ENCODE measurements around the gene ETS1.

The ETS1 gene

GRCh38 chr11:128483211-128483788, 104.1 kb downstream of the ETS1 start:
- TF ChIP-seq CTCF (IDR thresholded peaks at IDR 0.05; ENCODE audit: low read depth, low read length) = no peak
- no peak overlapping the region for H3K4me3 ChIP-seq (ENCODE audit: low read depth, low read length)
- DNase-seq (ENCODE audit: low read depth, low spot score) = no peak
- in situ Hi-C loops (cut with HindIII; ENCODE audit: low sequenced_read_pairs) = no loop called here

- peak; percentile 69 for DNase-seq (ENCODE audit: low read depth, low spot score)
- no peak for TF ChIP-seq CTCF (IDR thresholded peaks at IDR 0.05; ENCODE audit: low read depth, low read length)
- no peak overlapping the region for H3K4me3 ChIP-seq (ENCODE audit: low read depth, low read length)
- in situ Hi-C loops (cut with HindIII; ENCODE audit: low sequenced_read_pairs) = no loop called here
Measured at GRCh38 chr11:128482512-128483191, 104.7 kb downstream of the ETS1 start.

GRCh38 chr11:128482092-128482491, 105.3 kb downstream of the ETS1 start:
- no peak for TF ChIP-seq CTCF (IDR thresholded peaks at IDR 0.05; ENCODE audit: low read depth, low read length)
- DNase-seq (ENCODE audit: low read depth, low spot score) = peak; percentile 31
- in situ Hi-C loops (cut with HindIII; ENCODE audit: low sequenced_read_pairs) = no loop called here
- no peak overlapping the region for H3K4me3 ChIP-seq (ENCODE audit: low read depth, low read length)

- TF ChIP-seq CTCF (IDR thresholded peaks at IDR 0.05; ENCODE audit: low read depth, low read length) = no peak
- in situ Hi-C loops (cut with HindIII; ENCODE audit: low sequenced_read_pairs) = no loop called here
- peak; percentile 85 for DNase-seq (ENCODE audit: low read depth, low spot score)
- H3K4me3 ChIP-seq (ENCODE audit: low read depth, low read length) = no peak overlapping the region
Measured at GRCh38 chr11:128481135-128481534, 106.2 kb downstream of the ETS1 start.

GRCh38 chr11:128480665-128481064, 106.7 kb downstream of the ETS1 start:
- no peak for DNase-seq (ENCODE audit: low read depth, low spot score)

GRCh38 chr11:128480066-128480465, 107.3 kb downstream of the ETS1 start:
- DNase-seq (ENCODE audit: low read depth, low spot score) = no peak
- no peak overlapping the region for H3K4me3 ChIP-seq (ENCODE audit: low read depth, low read length)
- TF ChIP-seq CTCF (IDR thresholded peaks at IDR 0.05; ENCODE audit: low read depth, low read length) = no peak
- in situ Hi-C loops (cut with HindIII; ENCODE audit: low sequenced_read_pairs) = no loop called here

More at GRCh38 chr11:128480665-128481064, 106.7 kb downstream of the ETS1 start:
- H3K4me3 ChIP-seq (ENCODE audit: low read depth, low read length) = no peak overlapping the region
- in situ Hi-C loops (cut with HindIII; ENCODE audit: low sequenced_read_pairs) = no loop called here
- TF ChIP-seq CTCF (IDR thresholded peaks at IDR 0.05; ENCODE audit: low read depth, low read length) = no peak

All from astrocyte of the spinal cord (primary cell).